Nephron (organoid): Measurements from ENCODE around the gene RILP.

Experiments
- H3K27ac Mint-ChIP-seq, 3 experiments: 2 replicates each; pipeline ENCODE4 v1.8.0; 2020; ENCODE audit warnings: mixed read lengths in 3 of 3, mild to moderate bottlenecking in 2 of 3, moderate library complexity in 1 of 3
- H3K27me3 Mint-ChIP-seq: 2 replicates; pipeline ENCODE4 v1.8.0; 2021; ENCODE audit warnings: low read depth, mild to moderate bottlenecking, moderate library complexity, mixed read lengths
- H3K36me3 Mint-ChIP-seq: 2 replicates; pipeline ENCODE4 v1.8.0; 2020; ENCODE audit warnings: low read depth, mixed read lengths
- H3K4me1 Mint-ChIP-seq: 2 replicates; pipeline ENCODE4 v1.8.0; 2020; ENCODE audit warnings: mixed read lengths
- H3K4me3 Mint-ChIP-seq, 3 experiments: 2 replicates each; pipeline ENCODE4 v1.8.0; 2020; ENCODE audit warnings: mild to moderate bottlenecking in 3 of 3, mixed read lengths in 3 of 3, moderate library complexity in 2 of 3
- H3K9me3 Mint-ChIP-seq: 2 replicates; pipeline ENCODE4 v1.8.0; 2020; ENCODE audit warnings: mixed read lengths
- TF ChIP-seq, protein P1 (sequence below), 3 experiments: fragments of 200-600 bp; sonication (generic); IDR thresholded peaks; one replicate each; pipeline ENCODE4 v1.5.0; 2021; ENCODE audit warnings: antibody characterized with exemption in 3 of 3; ENCODE audit not compliant: unreplicated experiment in 3 of 3

RILP gene

DNA sequence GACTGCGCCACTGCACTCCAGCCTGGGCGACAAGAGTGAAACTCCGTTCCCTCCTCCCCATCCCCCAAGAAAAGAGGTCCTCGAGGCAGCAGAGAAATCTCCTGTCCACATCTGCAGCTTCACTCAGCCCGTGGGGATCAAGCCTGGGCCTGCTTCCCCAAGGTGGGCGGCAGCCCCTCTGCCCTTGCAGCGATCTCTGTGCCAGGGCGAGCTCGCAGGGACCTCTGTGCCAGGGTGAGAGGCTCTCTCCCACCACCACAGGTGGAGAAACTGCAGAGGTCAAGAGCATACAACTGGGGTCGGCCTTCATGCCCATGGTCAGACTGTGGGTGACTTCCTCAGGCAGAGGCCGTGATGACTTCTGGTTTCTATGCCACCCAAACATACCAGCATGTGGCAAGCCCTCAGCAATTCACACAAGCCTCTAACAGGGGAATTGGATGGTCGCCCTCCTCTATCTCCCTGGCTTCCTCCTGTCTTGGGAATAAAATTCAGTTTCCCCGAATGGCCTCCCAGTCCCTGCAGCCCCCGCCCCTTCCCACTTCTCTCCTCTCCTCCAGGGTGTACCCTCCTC, 26.5 kb downstream of the RILP start:
- peaks cover 36% of the 10 kb centered on the region for H3K27me3 Mint-ChIP-seq
- no peaks in the 10 kb centered on the region for H3K9me3 Mint-ChIP-seq
- no peaks in the 10 kb centered on the region for H3K36me3 Mint-ChIP-seq
- TF ChIP-seq, protein P1, sequence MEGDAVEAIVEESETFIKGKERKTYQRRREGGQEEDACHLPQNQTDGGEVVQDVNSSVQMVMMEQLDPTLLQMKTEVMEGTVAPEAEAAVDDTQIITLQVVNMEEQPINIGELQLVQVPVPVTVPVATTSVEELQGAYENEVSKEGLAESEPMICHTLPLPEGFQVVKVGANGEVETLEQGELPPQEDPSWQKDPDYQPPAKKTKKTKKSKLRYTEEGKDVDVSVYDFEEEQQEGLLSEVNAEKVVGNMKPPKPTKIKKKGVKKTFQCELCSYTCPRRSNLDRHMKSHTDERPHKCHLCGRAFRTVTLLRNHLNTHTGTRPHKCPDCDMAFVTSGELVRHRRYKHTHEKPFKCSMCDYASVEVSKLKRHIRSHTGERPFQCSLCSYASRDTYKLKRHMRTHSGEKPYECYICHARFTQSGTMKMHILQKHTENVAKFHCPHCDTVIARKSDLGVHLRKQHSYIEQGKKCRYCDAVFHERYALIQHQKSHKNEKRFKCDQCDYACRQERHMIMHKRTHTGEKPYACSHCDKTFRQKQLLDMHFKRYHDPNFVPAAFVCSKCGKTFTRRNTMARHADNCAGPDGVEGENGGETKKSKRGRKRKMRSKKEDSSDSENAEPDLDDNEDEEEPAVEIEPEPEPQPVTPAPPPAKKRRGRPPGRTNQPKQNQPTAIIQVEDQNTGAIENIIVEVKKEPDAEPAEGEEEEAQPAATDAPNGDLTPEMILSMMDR (IDR thresholded peaks at IDR 0.05; ENCODE audit: unreplicated experiment in 3 of 3), result no peak
- H3K4me3 Mint-ChIP-seq, result no peak overlapping the region
- H3K27ac Mint-ChIP-seq, result no peak overlapping the region
- peaks cover 16% of the 10 kb centered on the region for H3K4me1 Mint-ChIP-seq

- H3K27ac Mint-ChIP-seq, result no peak overlapping the region
- H3K9me3 Mint-ChIP-seq, result no peaks in the 10 kb centered on the region
- H3K4me1 Mint-ChIP-seq, result peaks cover 8% of the 10 kb centered on the region
- no peaks in the 10 kb centered on the region for H3K36me3 Mint-ChIP-seq
- peaks cover 24% of the 10 kb centered on the region for H3K27me3 Mint-ChIP-seq
- no peak overlapping the region for H3K4me3 Mint-ChIP-seq
- TF ChIP-seq, protein P1 (IDR thresholded peaks at IDR 0.05; ENCODE audit: unreplicated experiment in 3 of 3), result no peak
These were observed 28.3 kb downstream of the RILP start for GRCh38 chr17:1621273-1621954.

DNA sequence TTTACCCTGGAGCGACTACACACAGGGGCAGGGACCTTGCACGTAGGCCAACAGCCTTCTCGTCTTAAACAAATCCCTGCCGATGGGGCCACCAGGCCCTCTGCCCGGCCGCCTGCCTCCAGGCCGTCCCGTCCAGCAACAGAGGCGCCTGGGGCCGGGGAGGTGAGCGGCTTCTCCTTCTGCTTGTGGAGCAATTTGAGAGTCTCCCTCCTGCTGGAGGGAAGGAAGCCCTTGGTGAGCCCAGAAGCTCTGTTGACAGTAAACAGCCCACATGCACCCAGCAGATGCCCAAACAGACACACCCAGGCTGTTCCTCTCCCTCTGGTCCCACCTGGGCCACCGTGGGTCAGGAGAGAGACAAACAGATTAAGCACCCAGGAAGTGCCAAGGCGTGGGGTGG, 29.2 kb downstream of the RILP start:
- Mint-ChIP-seq H3K4me1 (no peaks in the 10 kb centered on the region), H3K9me3 (no peaks in the 10 kb centered on the region), H3K27me3 (peaks cover 16% of the 10 kb centered on the region), H3K36me3 (no peaks in the 10 kb centered on the region), H3K4me3 (no peak overlapping the region), H3K27ac (no peak overlapping the region)
- TF ChIP-seq, protein P1 (IDR thresholded peaks at IDR 0.05; ENCODE audit: unreplicated experiment in 3 of 3), result no peak

- H3K36me3 Mint-ChIP-seq, result no peaks in the 10 kb centered on the region
- peaks cover 17% of the 10 kb centered on the region for H3K27me3 Mint-ChIP-seq
- H3K9me3 Mint-ChIP-seq, result no peaks in the 10 kb centered on the region
- no peak overlapping the region for H3K4me3 Mint-ChIP-seq
- H3K27ac Mint-ChIP-seq, result no peak overlapping the region
- TF ChIP-seq, protein P1 (IDR thresholded peaks at IDR 0.05; ENCODE audit: unreplicated experiment in 3 of 3), result no peak
- H3K4me1 Mint-ChIP-seq, result no peaks in the 10 kb centered on the region
These were observed 32.0 kb downstream of the RILP start for GRCh38 chr17:1617620-1618174.

DNA sequence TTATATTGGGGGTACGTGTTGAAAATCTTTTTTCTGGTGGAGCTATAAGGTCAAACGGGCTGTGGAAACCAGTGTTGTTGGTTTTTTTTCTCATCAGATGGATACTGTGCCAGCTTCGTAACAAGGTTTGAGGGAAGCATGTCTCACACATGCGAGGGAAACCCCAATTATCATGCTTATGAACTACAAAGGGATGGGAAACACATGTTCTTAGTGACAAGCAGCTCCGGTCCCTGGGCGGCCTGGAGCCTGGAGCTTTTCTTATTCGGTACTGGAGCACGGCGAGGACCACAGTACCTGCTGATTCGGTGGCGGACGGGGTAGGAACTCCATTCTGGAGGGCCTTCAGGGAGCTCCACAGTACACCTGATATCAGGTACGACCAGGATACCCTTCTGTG, 33.6 kb downstream of the RILP start:
- H3K27me3 Mint-ChIP-seq, result peaks cover 17% of the 10 kb centered on the region
- no peaks in the 10 kb centered on the region for H3K36me3 Mint-ChIP-seq
- H3K9me3 Mint-ChIP-seq, result no peaks in the 10 kb centered on the region
- H3K4me1 Mint-ChIP-seq, result no peaks in the 10 kb centered on the region
- no peak overlapping the region for H3K27ac Mint-ChIP-seq
- no peak overlapping the region for H3K4me3 Mint-ChIP-seq
- TF ChIP-seq, protein P1 (IDR thresholded peaks at IDR 0.05; ENCODE audit: unreplicated experiment in 3 of 3), result no peak

GRCh38 chr17:1612400-1612799, 37.3 kb downstream of the RILP start:
- Mint-ChIP-seq H3K4me1 (no peaks in the 10 kb centered on the region), H3K4me3 (no peak overlapping the region), H3K9me3 (no peaks in the 10 kb centered on the region), H3K27ac (no peak overlapping the region), H3K27me3 (peaks cover 10% of the 10 kb centered on the region), H3K36me3 (no peaks in the 10 kb centered on the region)
- TF ChIP-seq, protein P1 (IDR thresholded peaks at IDR 0.05; ENCODE audit: unreplicated experiment in 3 of 3), result no peak
